NCI-H446 treated with DMSO at 0.1 percent for 48 hours (cell line): ENCODE results near the gene RBKS.
"Not testable (repeated sequence)": the region's sequence is repeated elsewhere in the genome, so short reads cannot be mapped to it uniquely, and the experiment has no call there.

ENCODE experiments used
- DNase-seq: peaks from one replicate; lab custom pipeline; 2025; lab: John Stamatoyannopoulos, UW

RBKS gene

GRCh38 chr2:27798948-27799645 lies 91.1 kb downstream of the RBKS start:
- DNase-seq: no peak

GRCh38 chr2:27798486-27798885 lies 91.7 kb downstream of the RBKS start:
- DNase-seq: no peak

GRCh38 chr2:27797841-27798240 lies 92.3 kb downstream of the RBKS start:
- no peak for DNase-seq

GRCh38 chr2:27796791-27797765 lies 93.1 kb downstream of the RBKS start:
- no peak for DNase-seq

GRCh38 chr2:27795868-27796277 lies 94.3 kb downstream of the RBKS start:
- DNase-seq: no peak

GRCh38 chr2:27795093-27795834 lies 94.9 kb downstream of the RBKS start:
- no peak for DNase-seq

- no peak for DNase-seq
Observed at GRCh38 chr2:27792759-27793158, 97.4 kb downstream of the RBKS start.

GRCh38 chr2:27790796-27791195 lies 99.4 kb downstream of the RBKS start:
- no peak for DNase-seq

GRCh38 chr2:27782701-27783100 lies 107.5 kb downstream of the RBKS start:
- DNase-seq: no peak

GRCh38 chr2:27781496-27781895 lies 108.7 kb downstream of the RBKS start:
- no peak for DNase-seq

- no peak for DNase-seq
Observed at GRCh38 chr2:27779417-27780055, 110.7 kb downstream of the RBKS start.

GRCh38 chr2:27776696-27777095 lies 113.5 kb downstream of the RBKS start:
- no peak for DNase-seq

- DNase-seq: no peak
Observed at GRCh38 chr2:27776097-27776496, 114.1 kb downstream of the RBKS start.

- no peak for DNase-seq
Observed at GRCh38 chr2:27773959-27774358, 116.2 kb downstream of the RBKS start.

- no peak for DNase-seq
Observed at GRCh38 chr2:27772804-27773203, 117.4 kb downstream of the RBKS start.

- peak; percentile 72 for DNase-seq
Observed at GRCh38 chr2:27771548-27772335, 118.4 kb downstream of the RBKS start, which contains the start of gene MRPL33. Gene MRPL33, plus strand, starts transcription at chr2:27771719. Its CDS starts 59 bp downstream, at chr2:27771778.

GRCh38 chr2:27771202-27771547 lies 119.0 kb downstream of the RBKS start:
- no peak for DNase-seq

- DNase-seq: no peak
Observed at GRCh38 chr2:27766287-27766661, 123.9 kb downstream of the RBKS start.

- DNase-seq: no peak
Observed at GRCh38 chr2:27765621-27766286, 124.4 kb downstream of the RBKS start.

- DNase-seq: not testable (repeated sequence)
Observed at GRCh38 chr2:27764526-27764925, 125.7 kb downstream of the RBKS start.

- no peak for DNase-seq
Observed at GRCh38 chr2:27763907-27764267, 126.3 kb downstream of the RBKS start.
